Suprapubic skin (tissue), 4 donors: ENCODE measurements around the gene STAT1. TPM values are rescaled to one million over a fixed set of nuclear protein-coding genes. Genes with fewer than 3 reads are reported as not detected.

Source experiments
- DNase-seq, 2 donors: peaks; one replicate each; pipeline ENCODE4 v3.0.0-alpha.2; 2019; ENCODE audit warnings: low spot score in 2 of 2
- H3K27ac ChIP-seq: fragments of 200-600 bp; sonication (generic); one replicate; pipeline ENCODE4 v1.5.1; 2019
- H3K27me3 ChIP-seq: fragments of 200-600 bp; sonication (generic); one replicate; pipeline ENCODE4 v1.5.1; 2019
- H3K36me3 ChIP-seq: fragments of 200-600 bp; sonication (generic); one replicate; pipeline ENCODE4 v1.5.1; 2019
- H3K4me1 ChIP-seq: fragments of 200-600 bp; sonication (generic); one replicate; pipeline ENCODE4 v1.5.1; 2019
- H3K4me3 ChIP-seq: fragments of 200-600 bp; sonication (generic); one replicate; pipeline ENCODE4 v1.5.1; 2019; ENCODE audit warnings: mild to moderate bottlenecking
- H3K9me3 ChIP-seq: fragments of 200-600 bp; sonication (generic); one replicate; pipeline ENCODE4 v1.5.1; 2019
- CTCF ChIP-seq, 2 donors: fragments of 200-600 bp in 1 of 2; fragments of 450-650 bp in 1 of 2; sonication (generic) in 1 of 2; IDR thresholded peaks; one replicate each; pipeline ENCODE4 v1.5.1; 2016 to 2019; ENCODE audit warnings: antibody characterized with exemption in 2 of 2, mild to moderate bottlenecking in 1 of 2, moderate library complexity in 1 of 2
- EP300 ChIP-seq: sonication (generic); formaldehyde crosslinking; IDR thresholded peaks from one replicate; pipeline ENCODE4 v1.6.1; 2017; ENCODE audit warnings: antibody characterized with exemption
- POLR2A ChIP-seq, 2 donors: fragments of 450-650 bp; IDR thresholded peaks; one replicate each; pipeline ENCODE4 v1.6.1; 2017; ENCODE audit warnings: antibody characterized with exemption in 2 of 2, mild to moderate bottlenecking in 2 of 2, moderate library complexity in 2 of 2
- POLR2AphosphoS5 ChIP-seq, 3 donors: sonication (generic); formaldehyde crosslinking; IDR thresholded peaks; one replicate each; pipeline ENCODE4 v1.6.1; 2017; ENCODE audit warnings: antibody characterized with exemption in 3 of 3
- WGBS: methylation state at CpG from one replicate; pipeline ENCODE4 v1.1.5; 2018; 5-methylcytosine and 5-hydroxymethylcytosine counted together
- total RNA-seq, 4 donors: library from RNA; depleted of rRNA; stranded (reverse); fragments of >200 nt; gene quantifications; one replicate each; pipeline ENCODE4 v1.1.0, GENCODE V29; 2016

Gene STAT1
- total RNA-seq, 4 donors from 2014 or later, result 33.5 to 60.7 (median 37.6) TPM

GRCh38 chr2:191006297-191006696 is 7.7 kb downstream of the STAT1 start:
- Histone ChIP-seq H3K9me3 (no peaks in the 10 kb centered on the region), H3K36me3 (peaks cover 60% of the 10 kb centered on the region), H3K4me1 (peaks cover 14% of the 10 kb centered on the region), H3K27ac (no peak overlapping the region), H3K4me3 (no peak overlapping the region), H3K27me3 (no peaks in the 10 kb centered on the region)
- DNase-seq, result no peak
- WGBS, result 100% methylated on average over 3 of the region's 3 CpGs
- TF ChIP-seq POLR2A (IDR thresholded peaks at IDR 0.05), result no peak
- TF ChIP-seq POLR2AphosphoS5 (IDR thresholded peaks at IDR 0.05), result no peak
- no peak for TF ChIP-seq CTCF (IDR thresholded peaks at IDR 0.05)
- TF ChIP-seq EP300, result no peak

GRCh38 chr2:191003405-191004309 is 10.3 kb downstream of the STAT1 start:
- H3K27me3 ChIP-seq, result no peaks in the 10 kb centered on the region
- H3K27ac ChIP-seq, result no peak overlapping the region
- H3K4me3 ChIP-seq, result no peak overlapping the region
- WGBS, result 96% methylated on average over 6 of the region's 6 CpGs
- H3K4me1 ChIP-seq, result peaks cover 16% of the 10 kb centered on the region
- H3K9me3 ChIP-seq, result no peaks in the 10 kb centered on the region
- peaks cover 80% of the 10 kb centered on the region for H3K36me3 ChIP-seq
- no peak for DNase-seq
- no peak for TF ChIP-seq POLR2A (IDR thresholded peaks at IDR 0.05)
- no peak for TF ChIP-seq POLR2AphosphoS5 (IDR thresholded peaks at IDR 0.05)
- TF ChIP-seq CTCF (IDR thresholded peaks at IDR 0.05), result no peak
- TF ChIP-seq EP300, result no peak

GRCh38 chr2:191001624-191002023 is 12.3 kb downstream of the STAT1 start:
- TF ChIP-seq EP300 (no peak), POLR2AphosphoS5 (IDR thresholded peaks at IDR 0.05) (no peak), CTCF (IDR thresholded peaks at IDR 0.05) (no peak)
- Histone ChIP-seq H3K4me3 (no peak overlapping the region), H3K27ac (peak overlapping the region; percentile 39), H3K9me3 (no peaks in the 10 kb centered on the region), H3K36me3 (peaks cover 89% of the 10 kb centered on the region), H3K4me1 (peaks cover 16% of the 10 kb centered on the region), H3K27me3 (no peaks in the 10 kb centered on the region)
- WGBS, result 81% methylated on average over 3 of the region's 3 CpGs
- no peak for DNase-seq

GRCh38 chr2:191001032-191001431 is 12.9 kb downstream of the STAT1 start:
- Histone ChIP-seq H3K27ac (peak overlapping the region; percentile 39), H3K9me3 (no peaks in the 10 kb centered on the region), H3K27me3 (no peaks in the 10 kb centered on the region), H3K4me1 (peaks cover 16% of the 10 kb centered on the region), H3K4me3 (no peak overlapping the region), H3K36me3 (peaks cover 89% of the 10 kb centered on the region)
- no peak for TF ChIP-seq POLR2A (IDR thresholded peaks at IDR 0.05)
- TF ChIP-seq EP300, result no peak
- TF ChIP-seq CTCF (IDR thresholded peaks at IDR 0.05), result no peak
- TF ChIP-seq POLR2AphosphoS5 (IDR thresholded peaks at IDR 0.05), result no peak
- DNase-seq, result no peak
- 43% methylated on average over 2 of the region's 2 CpGs for WGBS

- H3K27ac ChIP-seq, result no peak overlapping the region
- TF ChIP-seq POLR2AphosphoS5 (IDR thresholded peaks at IDR 0.05) (no peak), EP300 (no peak), CTCF (IDR thresholded peaks at IDR 0.05) (no peak)
- H3K4me1 ChIP-seq, result peaks cover 16% of the 10 kb centered on the region
- peaks cover 89% of the 10 kb centered on the region for H3K36me3 ChIP-seq
- H3K9me3 ChIP-seq, result no peaks in the 10 kb centered on the region
- no peak for DNase-seq
- no peaks in the 10 kb centered on the region for H3K27me3 ChIP-seq
- WGBS, result 86% methylated on average over 9 of the region's 9 CpGs
- H3K4me3 ChIP-seq, result no peak overlapping the region
Observed at GRCh38 chr2:190999949-191000665, 13.9 kb downstream of the STAT1 start.
